Gastrocnemius medialis (tissue), 4 donors: ENCODE results near the gene SPAAR.

Experiments
- CTCF ChIP-seq, 5 experiments: fragments of 450-650 bp in 3 of 5; fragments of 200-600 bp in 2 of 5; sonication (generic) in 2 of 5; IDR thresholded peaks in 4 of 5; conservative IDR thresholded peaks in 1 of 5; 1 replicate in 4 of 5; 2 replicates in 1 of 5; pipeline ENCODE4 v1.5.1; 2016 to 2019; ENCODE audit warnings: antibody characterized with exemption in 5 of 5, mild to moderate bottlenecking in 3 of 5, moderate library complexity in 3 of 5
- POLR2A ChIP-seq, 2 donors: fragments of 450-650 bp; IDR thresholded peaks; one replicate each; pipeline ENCODE4 v1.6.1; 2017; ENCODE audit warnings: antibody characterized with exemption in 2 of 2, mild to moderate bottlenecking in 2 of 2, moderate library complexity in 2 of 2

DNA sequence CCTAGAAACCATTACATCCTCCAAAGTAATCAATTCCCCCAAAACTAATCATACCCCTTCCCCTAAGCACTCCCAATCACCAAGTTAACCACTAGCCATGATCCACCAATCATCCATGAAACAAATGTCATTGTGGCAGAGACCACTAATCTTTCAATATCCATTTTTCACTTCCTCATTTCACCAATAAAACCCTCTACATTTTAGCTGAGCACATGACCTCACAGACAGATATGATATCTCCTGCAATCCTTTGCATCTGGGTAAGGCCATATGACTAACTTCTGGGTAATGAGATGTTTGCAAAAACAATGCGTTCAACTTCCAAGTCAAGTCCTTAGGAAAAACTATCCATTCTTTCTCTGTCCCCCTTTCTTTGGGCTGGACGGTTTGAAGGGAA is 27.9 kb downstream of the SPAAR start:
- TF ChIP-seq CTCF (IDR thresholded peaks at IDR 0.05 in 4 of 5, conservative IDR thresholded peaks at IDR 0.05 in 1 of 5): no peak
- TF ChIP-seq POLR2A (IDR thresholded peaks at IDR 0.05): no peak
